ENCODE results near the gene UBL7. TPM values are rescaled to one million over a fixed set of nuclear protein-coding genes. Genes with fewer than 3 reads are reported as not detected.

UBL7 gene
- total RNA-seq, 1 experiment from 2014 or later: 65.3 TPM

DNA sequence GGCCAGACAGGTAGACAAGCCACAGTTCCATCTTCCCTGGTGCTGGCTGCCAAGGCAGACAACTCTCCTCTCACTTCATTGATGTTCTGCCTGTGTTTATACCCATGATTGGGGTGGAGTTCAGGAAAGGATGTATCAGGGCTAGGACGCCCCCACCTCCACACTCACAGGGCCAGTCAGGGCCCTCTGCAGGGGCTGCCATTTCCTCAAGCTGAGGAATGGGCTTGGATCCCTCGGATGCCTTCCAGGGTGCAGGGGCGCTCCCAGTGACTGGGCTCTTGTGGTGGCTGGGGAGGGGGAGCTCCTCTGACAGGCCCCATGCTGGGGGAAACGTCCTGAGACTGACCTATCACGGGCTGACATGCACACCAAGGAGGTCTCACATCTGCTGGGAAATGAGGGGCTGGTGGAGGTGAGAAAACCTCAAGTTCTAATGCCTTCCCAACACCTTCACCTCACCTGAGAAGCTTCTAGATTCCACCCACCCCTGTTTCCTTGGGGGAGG is 58.6 kb downstream of the UBL7 start:
- RAD21 ChIA-PET (ENCODE audit: low non-redundant PET in 1 of 2, low total read pairs in 2 of 2, uncharacterized antibody in 2 of 2, unreplicated experiment in 2 of 2): no interaction called here
- no TSS peak for BruUV-seq (replicated peaks)
- intact Hi-C loops (cut with micrococcal nuclease): no loop called here
- CTCF ChIA-PET: no interaction called here
- POLR2A ChIA-PET: interaction anchor here (0.6 kb wide), 1 partner anchor 622 kb away, joined by 3 read pairs; no protein-coding TSS in a partner anchor
- H3K79me2 ChIP-seq (ENCODE audit: insufficient read depth, low read length): no peaks in the 10 kb centered on the region
- no peak overlapping the region for H3K4me3 ChIP-seq (replicated peaks in 1 of 2; ENCODE audit: low read depth in 1 of 2, low read length in 2 of 2)
- no peak overlapping the region for H3K9ac ChIP-seq (ENCODE audit: low read length)
- ATAC-seq (no peak), DNase-seq (ENCODE audit: low read depth, low spot score) (no peak)
- no peaks in the 10 kb centered on the region for H3K27me3 ChIP-seq (ENCODE audit: insufficient read depth, low read length)
- peaks cover 52 to 81% of the 10 kb centered on the region in 2 experiments for H3K4me1 ChIP-seq (ENCODE audit: control insufficient read depth in 1 of 2, insufficient read depth in 2 of 2, low read length in 2 of 2)
- no peaks in the 10 kb centered on the region for H3K36me3 ChIP-seq (ENCODE audit: control insufficient read depth in 1 of 2, insufficient read depth in 2 of 2, low read length in 2 of 2)
- no peak overlapping the region for H2AFZ ChIP-seq (ENCODE audit: low read depth, low read length, poor library complexity, severe bottlenecking)
- no peak overlapping the region for H3K27ac ChIP-seq (ENCODE audit: low read depth, low read length)
- no peaks in the 10 kb centered on the region for H3K9me2 ChIP-seq (ENCODE audit: insufficient read depth)
- TF ChIP-seq POLR2A (IDR thresholded peaks at IDR 0.05; ENCODE audit: borderline replicate concordance, extremely low read depth, insufficient read depth, insufficient read length): no peak
- no peak for TF ChIP-seq JUND (IDR thresholded peaks at IDR 0.05)
- no peak for TF ChIP-seq EGR1 (IDR thresholded peaks at IDR 0.05; ENCODE audit: low read depth)
- TF ChIP-seq SP1 (IDR thresholded peaks at IDR 0.05; ENCODE audit: low read depth): no peak
- TF ChIP-seq CBX3 (IDR thresholded peaks at IDR 0.05; ENCODE audit: low read depth): no peak
- TF ChIP-seq ZNF274 (IDR thresholded peaks at IDR 0.05; ENCODE audit: low read depth, low read length): no peak
- no peak overlapping the region for H3K4me2 ChIP-seq (ENCODE audit: low read length)
- no peaks in the 10 kb centered on the region for H4K20me1 ChIP-seq (ENCODE audit: insufficient read depth)
- H3K9me3 ChIP-seq (ENCODE audit: control insufficient read depth in 1 of 2, insufficient read depth in 1 of 2, low read depth in 1 of 2, low read length in 2 of 2): no peaks in the 10 kb centered on the region

DNA sequence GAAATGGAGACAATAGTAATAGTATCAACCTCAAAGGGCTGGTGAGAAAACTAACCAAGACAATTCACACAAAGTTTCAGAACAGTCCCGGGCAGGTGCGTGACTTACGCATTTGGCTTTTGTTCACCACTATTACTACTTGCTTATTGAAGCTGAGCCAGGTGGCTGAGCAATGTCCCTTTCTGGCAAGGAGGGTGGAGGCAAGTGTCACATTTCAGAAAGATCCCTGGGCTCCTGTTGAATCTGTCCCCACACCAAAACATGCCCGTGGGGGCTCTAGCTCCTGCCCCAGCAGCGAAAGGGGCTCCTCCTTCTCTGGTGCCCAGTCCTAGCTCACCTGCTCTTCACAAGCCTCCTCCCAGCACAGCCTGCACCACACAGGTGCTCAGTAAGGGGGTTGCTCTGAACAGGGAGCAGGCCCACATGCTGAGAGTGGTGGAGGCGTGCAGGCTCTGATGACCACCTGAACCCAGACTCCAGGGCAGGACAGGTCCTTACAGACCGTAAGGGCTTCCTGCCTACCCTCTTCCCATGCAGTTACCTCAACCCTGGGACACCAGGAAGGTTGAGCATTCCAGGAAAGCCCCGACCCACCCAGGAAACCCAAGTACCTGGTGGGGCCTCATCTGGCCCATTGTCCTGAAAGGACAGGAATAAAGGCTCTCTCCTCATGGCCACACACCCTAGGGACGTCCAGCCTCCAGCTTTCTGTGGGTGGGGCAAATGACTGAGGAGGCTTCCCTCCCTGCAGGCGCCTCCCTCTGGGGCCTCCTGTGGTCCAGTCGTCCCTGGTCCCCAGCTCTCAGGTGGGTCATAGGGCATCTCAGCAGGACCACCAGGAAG is 59.8 kb downstream of the UBL7 start:
- Histone ChIP-seq H3K4me3 (replicated peaks in 1 of 2; ENCODE audit: low read depth in 1 of 2, low read length in 2 of 2) (peak overlapping the region; percentile 21 to 49), H3K9me2 (ENCODE audit: insufficient read depth) (no peaks in the 10 kb centered on the region), H3K4me1 (ENCODE audit: control insufficient read depth in 1 of 2, insufficient read depth in 2 of 2, low read length in 2 of 2) (peaks cover 54 to 81% of the 10 kb centered on the region in 2 experiments), H2AFZ (ENCODE audit: low read depth, low read length, poor library complexity, severe bottlenecking) (no peak overlapping the region), H3K79me2 (ENCODE audit: insufficient read depth, low read length) (no peaks in the 10 kb centered on the region), H3K9me3 (ENCODE audit: control insufficient read depth in 1 of 2, insufficient read depth in 1 of 2, low read depth in 1 of 2, low read length in 2 of 2) (no peaks in the 10 kb centered on the region), H3K9ac (ENCODE audit: low read length) (peak overlapping the region; percentile 61), H3K36me3 (ENCODE audit: control insufficient read depth in 1 of 2, insufficient read depth in 2 of 2, low read length in 2 of 2) (no peaks in the 10 kb centered on the region), H3K27ac (ENCODE audit: low read depth, low read length) (peak overlapping the region; percentile 40), H3K27me3 (ENCODE audit: insufficient read depth, low read length) (no peaks in the 10 kb centered on the region), H3K4me2 (ENCODE audit: low read length) (peak overlapping the region; percentile 79), H4K20me1 (ENCODE audit: insufficient read depth) (no peaks in the 10 kb centered on the region)
- ChIA-PET POLR2A (interaction anchor here (0.7 to 1.5 kb wide), 3 partner anchors 16 to 23 kb away, joined by 4 to 6 read pairs (median 4); no protein-coding TSS in a partner anchor), CTCF (interaction anchor here (0.7 to 1.1 kb wide), 3 partner anchors 19 to 37 kb away, joined by 3 read pairs; no protein-coding TSS in a partner anchor), RAD21 (ENCODE audit: low non-redundant PET in 1 of 2, low total read pairs in 2 of 2, uncharacterized antibody in 2 of 2, unreplicated experiment in 2 of 2) (no interaction called here)
- BruUV-seq (replicated peaks): no TSS peak
- intact Hi-C loops (cut with micrococcal nuclease): no loop called here
- ATAC-seq: peak; percentile 41
- DNase-seq (ENCODE audit: low read depth, low spot score): no peak
- no peak for TF ChIP-seq ATF3 (IDR thresholded peaks at IDR 0.05)
- TF ChIP-seq, protein P1, sequence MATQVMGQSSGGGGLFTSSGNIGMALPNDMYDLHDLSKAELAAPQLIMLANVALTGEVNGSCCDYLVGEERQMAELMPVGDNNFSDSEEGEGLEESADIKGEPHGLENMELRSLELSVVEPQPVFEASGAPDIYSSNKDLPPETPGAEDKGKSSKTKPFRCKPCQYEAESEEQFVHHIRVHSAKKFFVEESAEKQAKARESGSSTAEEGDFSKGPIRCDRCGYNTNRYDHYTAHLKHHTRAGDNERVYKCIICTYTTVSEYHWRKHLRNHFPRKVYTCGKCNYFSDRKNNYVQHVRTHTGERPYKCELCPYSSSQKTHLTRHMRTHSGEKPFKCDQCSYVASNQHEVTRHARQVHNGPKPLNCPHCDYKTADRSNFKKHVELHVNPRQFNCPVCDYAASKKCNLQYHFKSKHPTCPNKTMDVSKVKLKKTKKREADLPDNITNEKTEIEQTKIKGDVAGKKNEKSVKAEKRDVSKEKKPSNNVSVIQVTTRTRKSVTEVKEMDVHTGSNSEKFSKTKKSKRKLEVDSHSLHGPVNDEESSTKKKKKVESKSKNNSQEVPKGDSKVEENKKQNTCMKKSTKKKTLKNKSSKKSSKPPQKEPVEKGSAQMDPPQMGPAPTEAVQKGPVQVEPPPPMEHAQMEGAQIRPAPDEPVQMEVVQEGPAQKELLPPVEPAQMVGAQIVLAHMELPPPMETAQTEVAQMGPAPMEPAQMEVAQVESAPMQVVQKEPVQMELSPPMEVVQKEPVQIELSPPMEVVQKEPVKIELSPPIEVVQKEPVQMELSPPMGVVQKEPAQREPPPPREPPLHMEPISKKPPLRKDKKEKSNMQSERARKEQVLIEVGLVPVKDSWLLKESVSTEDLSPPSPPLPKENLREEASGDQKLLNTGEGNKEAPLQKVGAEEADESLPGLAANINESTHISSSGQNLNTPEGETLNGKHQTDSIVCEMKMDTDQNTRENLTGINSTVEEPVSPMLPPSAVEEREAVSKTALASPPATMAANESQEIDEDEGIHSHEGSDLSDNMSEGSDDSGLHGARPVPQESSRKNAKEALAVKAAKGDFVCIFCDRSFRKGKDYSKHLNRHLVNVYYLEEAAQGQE (IDR thresholded peaks at IDR 0.05; ENCODE audit: low read depth): no peak
- TF ChIP-seq EGR1 (IDR thresholded peaks at IDR 0.05; ENCODE audit: low read depth): no peak
- no peak for TF ChIP-seq FOSL1 (IDR thresholded peaks at IDR 0.05; ENCODE audit: low read depth)
- TF ChIP-seq POLR2AphosphoS5 (IDR thresholded peaks at IDR 0.05; ENCODE audit: low read depth, low read length): no peak
- TF ChIP-seq RAD21 (IDR thresholded peaks at IDR 0.05; ENCODE audit: low read depth): no peak
- TF ChIP-seq CEBPB (IDR thresholded peaks at IDR 0.05; ENCODE audit: low read depth): no peak
- TF ChIP-seq, protein P2, sequence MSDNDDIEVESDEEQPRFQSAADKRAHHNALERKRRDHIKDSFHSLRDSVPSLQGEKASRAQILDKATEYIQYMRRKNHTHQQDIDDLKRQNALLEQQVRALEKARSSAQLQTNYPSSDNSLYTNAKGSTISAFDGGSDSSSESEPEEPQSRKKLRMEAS (IDR thresholded peaks at IDR 0.05): no peak
- TF ChIP-seq SIN3A (IDR thresholded peaks at IDR 0.05; ENCODE audit: low read depth): no peak
- TF ChIP-seq JUND (IDR thresholded peaks at IDR 0.05): no peak
